Hepatic stellate cell (primary cell): ENCODE results near the gene PSMD7.

Experiments used
- DNase-seq: peaks from one replicate; pipeline ENCODE4 v3.0.0; 2011; ENCODE audit warnings: low spot score

PSMD7 gene

DNA sequence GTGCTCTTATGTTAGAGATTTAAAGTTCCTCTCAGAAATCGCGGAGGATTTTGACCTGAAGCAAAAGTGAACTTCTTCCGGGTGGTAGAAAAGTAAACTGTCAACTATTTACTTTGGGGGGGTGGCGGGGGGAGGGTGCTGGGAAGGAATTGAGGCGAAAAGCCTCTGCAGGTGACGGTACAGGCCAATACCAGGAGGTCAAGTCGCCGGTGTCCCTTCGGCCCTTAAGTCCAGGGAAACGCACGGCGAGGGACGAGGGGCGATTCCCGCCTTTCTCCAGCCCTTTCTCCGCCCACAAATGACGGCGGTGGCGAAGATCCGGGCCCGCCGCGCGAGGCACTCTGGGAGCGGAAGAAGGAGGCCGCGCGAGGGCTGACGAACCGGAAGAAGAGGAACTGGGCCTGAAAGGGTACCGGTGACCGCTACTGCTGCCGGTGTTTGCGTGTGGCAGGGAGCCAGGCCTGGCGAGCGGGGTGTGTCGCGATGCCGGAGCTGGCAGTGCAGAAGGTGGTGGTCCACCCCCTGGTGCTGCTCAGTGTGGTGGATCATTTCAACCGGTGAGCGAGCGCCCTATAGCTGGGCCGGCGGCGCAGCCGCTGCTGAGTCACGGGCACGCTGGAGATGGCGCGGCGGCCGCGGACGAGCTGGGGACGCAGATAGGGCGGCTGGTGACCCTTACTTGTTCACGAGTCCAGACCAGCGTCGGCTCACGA is at the start of gene PSMD7:
PSMD7 (plus strand) TSS at position 383 of the 713 bp plus-strand sequence; CDS start at position 484, 101 bp downstream.
- DNase-seq = peak; percentile 90

DNA sequence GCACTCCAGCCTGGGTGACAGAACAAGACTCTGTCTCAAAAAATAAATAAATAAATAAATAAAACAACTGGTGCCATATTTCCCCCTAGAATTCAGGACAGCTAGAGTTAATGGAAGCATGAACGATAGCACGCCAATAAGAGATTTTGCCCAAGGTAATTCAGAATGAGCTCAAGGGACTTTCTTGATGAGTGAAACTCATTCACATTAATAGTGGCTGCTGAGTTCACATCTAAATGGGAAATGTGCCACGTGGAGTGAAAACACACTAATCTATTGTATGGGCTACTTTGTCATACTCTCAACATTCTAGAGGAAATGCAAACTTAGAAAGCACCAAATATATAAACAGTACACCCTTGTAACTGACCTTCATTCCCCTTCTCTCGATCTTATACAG is 47.4 kb upstream of the PSMD7 start:
- no peak for DNase-seq

DNA sequence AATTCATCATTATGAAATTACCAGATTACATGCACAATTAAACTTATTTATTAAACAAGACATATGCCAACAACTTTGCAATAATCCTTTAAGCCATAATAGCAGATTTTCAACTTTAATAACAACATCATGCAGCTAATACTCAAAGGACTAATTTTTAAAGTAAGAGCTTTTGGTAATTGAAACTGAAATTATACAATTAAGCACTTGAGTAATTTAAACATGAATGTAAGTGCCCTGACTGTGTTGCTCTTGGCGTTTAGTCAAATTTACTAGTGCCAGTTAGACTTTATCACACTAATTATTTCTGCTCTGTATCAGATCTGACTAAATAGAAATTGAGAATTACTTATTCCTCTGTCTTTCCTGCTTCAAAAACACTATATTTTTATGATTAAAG is 46.8 kb upstream of the PSMD7 start:
- no peak for DNase-seq

DNA sequence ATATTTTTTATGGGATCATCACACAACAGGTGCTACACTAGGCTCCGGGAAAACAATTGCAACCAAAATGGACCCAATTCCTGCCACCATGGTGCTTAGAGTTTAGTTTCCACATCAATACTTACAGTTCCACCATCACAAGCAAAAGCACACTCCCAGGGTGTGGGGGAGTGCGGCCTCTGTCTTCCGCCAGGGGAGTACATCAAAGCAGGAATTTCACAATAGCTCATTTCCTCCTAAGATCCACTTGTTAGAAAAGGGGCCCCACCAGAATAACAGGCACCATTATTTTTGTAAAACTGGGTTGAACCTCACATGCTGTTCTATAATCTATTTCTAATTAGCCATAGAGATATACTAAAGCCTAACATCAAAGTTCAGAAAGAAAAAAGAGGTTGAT is 44.3 kb upstream of the PSMD7 start:
- DNase-seq = no peak

DNA sequence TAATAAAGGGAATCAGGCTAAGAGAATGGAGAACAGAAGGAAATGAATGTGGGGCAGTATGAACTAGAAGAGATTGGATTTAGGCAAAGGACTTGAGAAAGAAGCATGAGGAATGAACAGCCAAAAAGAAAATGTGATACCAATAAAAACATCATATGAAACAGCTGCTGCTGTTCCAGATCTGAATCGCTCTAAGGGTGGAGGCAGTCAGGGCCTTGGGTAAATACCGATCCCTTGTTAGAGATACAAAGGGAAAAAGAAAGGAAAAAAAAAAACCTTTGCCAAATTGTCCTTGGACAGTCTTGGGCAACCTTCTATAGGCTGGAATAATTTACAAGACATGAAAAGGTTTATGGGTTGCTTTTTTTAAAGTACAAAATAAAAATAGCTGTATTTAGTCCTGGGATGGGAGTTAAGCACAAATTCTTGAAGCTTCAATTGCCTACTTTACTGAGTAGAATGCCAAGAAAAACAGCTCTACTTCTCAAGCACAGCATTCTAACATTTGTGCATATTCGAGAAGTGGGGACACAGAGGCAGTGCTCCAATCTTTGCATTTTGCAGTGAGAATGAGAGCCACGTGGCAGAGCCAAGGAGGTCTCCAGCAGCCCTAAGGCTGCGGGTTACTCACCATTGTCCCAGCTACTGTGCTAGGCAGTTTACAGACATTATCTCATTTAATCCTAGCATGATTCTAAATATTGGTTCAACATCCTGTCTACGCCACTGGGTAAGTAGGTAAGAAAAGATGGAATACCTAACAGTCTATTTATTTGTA is 43.3 kb upstream of the PSMD7 start:
- DNase-seq = no peak

DNA sequence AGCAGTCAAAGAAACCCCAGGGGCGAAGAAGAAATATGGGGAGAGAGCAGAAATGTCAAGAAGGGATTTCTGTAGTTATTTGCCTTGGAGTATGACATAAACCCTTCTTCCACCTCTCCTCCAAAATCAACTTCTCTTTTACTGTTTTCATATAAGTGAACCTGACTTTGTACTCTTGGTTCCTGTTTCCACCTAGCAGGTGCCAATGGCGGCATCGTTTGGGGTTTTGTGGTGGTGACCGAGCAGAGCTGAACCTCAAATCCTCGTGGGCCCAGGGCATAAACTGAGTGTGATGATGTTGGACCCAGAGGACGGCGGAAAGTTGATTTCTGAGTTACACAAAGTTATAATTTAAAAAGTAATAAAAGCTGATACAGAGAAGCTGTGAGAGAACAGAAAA is 39.6 kb upstream of the PSMD7 start:
- DNase-seq = no peak

DNA sequence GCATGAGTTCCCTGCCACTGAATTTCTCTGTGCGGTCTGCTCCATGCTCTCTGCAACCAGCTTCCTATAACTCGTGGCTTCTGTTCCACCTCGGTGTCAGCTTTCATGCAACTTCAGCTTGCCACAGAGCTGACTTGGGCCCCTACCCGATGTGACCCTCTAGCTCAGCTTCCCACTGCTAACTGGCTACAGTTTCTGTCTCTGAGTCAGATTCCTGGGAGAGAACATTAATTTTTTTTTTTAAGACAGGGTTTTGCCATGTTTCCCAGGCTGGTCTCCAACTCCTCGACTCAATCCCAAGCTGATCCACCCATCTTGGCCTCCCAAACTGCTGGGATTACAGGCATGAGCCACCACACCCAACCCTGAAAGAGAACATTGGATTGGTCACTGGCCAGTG is 35.5 kb upstream of the PSMD7 start:
- DNase-seq = no peak

DNA sequence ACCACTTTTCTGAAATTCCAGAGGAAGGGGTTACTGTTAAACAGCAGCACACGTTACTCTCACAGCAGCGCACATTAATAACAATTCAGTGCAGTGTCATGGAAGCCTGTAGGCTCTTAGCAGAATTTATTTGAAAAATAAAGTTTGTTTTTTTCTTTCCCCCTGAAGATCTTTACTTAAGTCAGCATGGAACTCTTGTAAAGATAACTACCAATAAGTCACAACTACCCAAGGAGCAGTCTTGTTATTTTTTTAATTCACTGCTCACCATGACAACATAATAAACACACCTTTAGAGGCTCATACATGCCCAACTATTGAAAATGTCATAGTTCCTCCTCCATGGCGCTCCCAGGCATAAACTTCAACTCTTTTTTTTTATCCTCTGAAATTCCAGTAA is 31.8 kb upstream of the PSMD7 start:
- DNase-seq = no peak

DNA sequence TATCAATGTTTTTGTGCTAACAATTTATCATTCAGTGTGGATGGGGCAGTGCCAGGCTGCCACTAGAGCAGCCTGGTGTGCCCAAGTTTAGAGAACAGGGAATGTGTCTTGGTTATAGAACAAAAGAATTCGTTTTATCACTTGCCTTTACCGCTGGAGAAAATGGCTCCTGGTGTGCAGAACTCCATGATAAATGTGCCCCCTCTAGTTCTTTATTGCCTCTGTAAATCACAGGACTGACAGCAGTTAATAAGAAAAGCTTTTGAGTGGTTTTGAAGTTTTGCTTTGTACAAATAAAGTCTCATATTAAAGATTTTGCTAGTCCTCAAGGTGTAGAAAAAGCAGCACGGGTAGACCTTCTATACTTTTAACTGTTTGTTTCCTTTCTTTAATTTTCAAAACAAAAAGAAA is 28.2 kb upstream of the PSMD7 start:
- DNase-seq = no peak

DNA sequence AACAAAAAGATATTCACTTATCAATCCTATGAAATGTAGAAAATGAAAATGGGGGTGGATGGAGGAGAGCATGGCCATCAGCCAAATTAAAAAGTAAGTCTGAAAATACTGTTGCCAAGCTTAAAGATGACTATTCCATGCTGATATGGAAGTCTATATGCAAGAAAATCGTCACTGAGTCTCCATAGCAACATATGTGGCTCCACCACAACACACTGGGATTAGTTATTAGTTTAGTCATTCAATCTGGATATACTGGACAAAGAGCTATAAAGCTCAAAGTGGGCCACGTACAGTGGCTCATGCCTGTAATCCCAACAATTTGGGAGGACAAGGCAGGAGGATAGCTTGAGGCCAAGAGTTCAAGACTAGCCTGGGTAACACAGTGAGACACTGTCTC is 24.7 kb upstream of the PSMD7 start:
- DNase-seq = no peak

DNA sequence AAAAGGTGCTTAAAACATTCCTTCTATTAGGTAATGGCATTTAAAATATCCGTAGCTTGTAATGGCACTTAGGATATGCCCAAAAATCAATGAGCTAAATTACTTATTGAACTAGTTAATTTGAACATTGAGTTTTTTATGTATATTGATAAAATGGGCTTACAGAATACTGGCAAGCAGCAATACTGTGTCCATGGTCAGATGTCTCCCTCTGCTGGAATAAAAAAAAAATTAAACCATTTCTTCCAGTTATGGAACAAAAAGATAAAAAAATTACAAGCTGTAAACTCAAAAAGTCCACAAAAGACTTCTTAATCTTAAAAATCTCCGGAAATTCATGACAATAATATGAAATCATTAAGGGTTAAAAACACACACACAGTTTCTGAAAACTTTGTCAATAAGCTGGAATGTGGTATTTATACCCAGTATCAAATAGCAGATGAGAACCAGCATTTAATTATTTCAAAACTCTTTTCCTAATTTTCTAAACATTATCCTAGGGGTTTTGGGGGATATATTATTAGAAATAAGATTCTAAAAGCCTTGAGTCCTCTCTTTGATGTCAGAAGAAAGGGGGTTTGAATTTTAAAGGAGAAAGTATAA is 21.5 kb upstream of the PSMD7 start:
- peak; percentile 15 for DNase-seq

DNA sequence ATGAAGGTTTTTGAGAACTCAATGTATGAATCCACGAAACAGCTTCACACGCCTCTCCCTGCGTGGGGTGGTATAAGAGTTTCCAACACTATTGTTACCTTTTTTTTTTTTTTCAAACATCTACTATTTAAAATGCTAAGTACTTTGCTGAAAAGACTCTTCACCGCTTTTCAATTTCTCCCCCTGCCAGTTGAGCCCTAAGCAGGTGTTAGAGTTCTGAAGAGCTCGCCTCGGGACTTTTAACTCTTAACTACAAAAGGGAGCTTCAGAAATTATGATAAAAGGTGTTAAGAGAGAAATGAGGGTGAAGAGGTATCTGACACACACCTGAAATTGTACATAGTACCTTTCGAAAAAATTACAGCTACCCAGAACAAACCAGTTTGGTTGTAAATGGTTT is 20.9 kb upstream of the PSMD7 start:
- no peak for DNase-seq

DNA sequence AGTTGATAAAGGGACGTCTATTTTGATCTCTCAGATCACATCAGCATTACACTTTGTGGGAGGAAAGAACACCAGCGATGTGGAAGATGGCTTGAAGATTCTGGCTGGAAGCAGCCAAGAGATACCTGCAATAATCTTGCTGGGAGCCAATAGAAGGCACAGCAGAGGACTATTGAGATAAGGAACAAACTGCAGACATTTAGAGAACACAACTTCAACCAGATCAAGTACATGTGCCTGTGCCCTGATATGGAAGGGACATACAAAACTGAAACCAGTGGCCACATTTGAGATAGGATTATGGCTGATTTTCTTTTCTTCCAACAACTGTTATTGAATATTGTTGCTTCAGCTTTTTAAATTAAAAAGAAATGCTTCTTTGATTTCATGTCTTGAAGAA is 18.6 kb upstream of the PSMD7 start:
- no peak for DNase-seq

DNA sequence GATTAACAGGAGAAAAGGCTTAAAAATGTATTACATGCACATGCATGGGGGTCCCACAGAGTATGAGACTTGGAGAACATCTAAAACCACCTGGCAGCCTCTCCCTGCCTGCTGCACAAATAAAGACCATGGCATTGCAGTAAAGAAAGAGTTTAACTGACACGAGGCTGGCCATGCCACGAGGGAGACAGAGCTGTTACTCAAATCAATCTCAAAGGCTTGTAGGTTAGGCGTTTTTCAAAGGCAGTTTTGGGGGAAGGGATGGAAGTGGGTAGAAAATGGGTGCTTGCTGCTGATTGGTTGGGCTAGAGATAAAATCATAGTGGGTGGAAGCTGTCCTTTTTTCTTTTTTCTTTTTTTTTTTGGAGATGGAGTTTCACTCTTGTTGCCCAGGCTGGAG is 17.3 kb upstream of the PSMD7 start:
- DNase-seq = no peak

DNA sequence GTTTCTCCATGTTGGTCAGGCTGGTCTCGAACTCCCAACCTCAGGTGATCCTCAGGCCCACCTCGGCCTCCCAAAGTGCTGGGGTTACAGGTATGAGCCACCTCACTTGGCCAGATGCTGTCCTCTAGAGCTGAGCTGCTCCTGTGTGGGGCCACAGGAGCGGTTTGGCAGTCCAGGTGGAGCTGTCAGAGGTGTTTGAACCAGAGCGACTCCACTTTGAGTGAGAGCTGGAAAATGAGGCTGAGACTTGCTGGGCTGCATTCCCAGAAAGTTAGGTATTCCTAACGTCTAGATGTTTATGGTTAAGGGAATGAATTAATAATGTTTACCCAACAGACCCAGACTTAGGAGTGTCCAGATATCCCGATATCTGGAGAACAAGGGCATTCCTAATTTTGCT is 16.8 kb upstream of the PSMD7 start:
- DNase-seq = no peak

DNA sequence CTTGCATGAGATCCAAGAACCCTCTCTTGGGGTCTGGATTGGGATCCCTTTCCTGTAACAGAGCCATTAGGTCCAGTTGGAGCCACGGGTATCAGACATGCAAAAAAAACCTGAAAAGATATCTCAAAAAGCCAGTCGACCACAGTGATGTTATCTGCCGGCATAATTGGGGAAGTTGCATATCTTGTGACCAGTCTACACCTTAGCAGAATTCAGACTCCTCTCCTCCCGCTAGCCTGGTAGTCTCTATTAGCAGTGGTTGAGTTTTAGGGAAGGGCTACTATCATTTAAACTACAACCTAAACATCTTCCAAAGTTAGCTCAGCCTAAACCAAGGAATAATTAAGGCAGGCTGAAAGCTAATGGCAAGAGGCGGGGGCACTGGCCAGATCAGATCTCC is 16.2 kb upstream of the PSMD7 start:
- DNase-seq = no peak

DNA sequence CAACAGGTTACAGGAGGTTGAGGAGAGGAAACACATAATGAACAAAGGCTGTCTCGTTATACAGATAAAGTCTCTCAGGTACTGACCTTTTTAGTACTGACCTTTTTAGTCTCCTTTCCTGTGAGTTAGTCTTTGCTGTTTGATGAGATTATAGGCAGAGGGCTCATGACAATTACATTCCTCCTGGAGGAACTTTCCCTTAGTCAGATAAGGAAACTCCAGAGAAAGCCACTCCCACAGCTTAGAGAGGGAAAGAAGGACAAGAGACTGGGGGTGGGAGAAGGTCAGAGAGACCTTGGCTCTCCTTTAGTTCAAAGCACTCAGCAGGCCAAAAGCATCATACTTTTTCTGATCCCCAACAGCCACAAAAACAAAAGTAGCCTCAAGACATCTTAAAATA is 15.3 kb upstream of the PSMD7 start:
- DNase-seq = no peak

DNA sequence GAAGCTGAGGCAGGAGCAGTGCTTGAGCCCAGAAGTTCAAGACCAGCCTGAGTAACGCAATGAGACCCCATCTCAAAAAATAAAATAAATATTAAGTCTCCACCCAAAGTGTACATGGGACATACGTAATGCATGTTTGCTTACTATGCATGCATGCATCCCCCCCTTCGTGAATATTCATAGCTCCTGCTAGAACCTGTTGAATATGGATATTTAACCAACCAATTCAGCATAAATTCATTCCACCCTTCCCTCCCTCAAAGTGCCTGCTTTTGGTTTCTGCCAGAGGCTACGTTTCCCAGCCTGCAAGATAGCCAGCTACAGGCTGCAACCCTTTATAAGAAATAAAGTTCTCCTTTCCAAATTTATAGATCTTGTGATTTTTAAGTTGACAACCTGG is 12.9 kb upstream of the PSMD7 start:
- DNase-seq = no peak

DNA sequence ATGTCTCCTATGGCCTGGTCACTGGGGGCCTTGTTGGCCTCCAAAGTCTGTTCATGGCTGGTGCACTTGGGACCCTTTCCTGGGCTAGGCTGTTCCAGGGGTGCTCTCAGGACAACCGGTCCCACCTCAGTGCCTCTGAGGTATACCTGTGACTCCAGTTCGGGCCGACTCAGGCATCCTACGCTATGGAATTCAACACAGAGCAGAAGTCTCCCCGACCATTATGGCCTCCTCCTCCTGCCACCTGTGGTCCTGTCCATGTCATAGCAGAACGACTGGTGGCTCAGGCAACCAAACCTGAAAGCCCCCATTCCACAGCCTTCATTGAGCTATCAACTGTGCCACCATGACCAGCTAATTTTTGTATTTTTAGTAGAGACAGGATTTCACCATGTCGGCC is 8.5 kb upstream of the PSMD7 start:
- no peak for DNase-seq

DNA sequence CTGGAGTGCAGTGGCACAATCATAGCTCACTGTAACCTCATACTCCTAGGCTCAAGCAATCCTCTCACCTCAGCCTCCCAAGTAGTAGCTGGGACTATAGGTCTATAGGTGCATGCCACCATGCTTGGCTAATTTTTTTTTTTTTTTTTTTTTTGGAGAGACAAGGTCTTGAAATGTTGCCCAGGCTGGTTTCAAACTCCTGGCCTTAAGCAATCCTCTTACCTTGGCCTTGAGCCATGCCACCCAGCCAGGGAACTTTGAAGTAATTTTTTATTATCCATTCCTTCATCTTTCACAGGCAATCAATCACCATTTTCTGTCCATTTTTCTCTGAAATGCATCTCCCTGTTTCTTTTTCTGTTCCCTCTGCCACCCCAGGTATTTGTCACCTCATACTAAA is 6.3 kb upstream of the PSMD7 start:
- no peak for DNase-seq

DNA sequence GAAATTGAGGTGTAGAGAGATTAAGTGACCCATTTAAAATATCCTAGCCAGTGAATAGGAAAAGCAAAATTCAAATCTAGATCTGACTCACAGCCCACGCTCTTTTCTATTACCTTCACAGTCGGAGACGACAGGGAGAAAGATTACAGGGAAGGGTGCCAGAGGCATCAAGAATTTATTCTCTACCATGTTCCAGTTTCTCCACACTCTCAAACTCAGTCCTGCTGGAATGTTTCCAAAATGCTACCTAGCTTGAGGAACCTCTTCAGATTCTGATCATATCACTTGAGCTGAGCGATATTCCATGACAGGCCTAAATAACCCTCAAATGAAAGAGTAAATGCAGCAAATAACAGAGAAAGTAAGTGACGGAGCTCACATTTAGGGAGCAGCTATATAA is 5.4 kb upstream of the PSMD7 start:
- no peak for DNase-seq

DNA sequence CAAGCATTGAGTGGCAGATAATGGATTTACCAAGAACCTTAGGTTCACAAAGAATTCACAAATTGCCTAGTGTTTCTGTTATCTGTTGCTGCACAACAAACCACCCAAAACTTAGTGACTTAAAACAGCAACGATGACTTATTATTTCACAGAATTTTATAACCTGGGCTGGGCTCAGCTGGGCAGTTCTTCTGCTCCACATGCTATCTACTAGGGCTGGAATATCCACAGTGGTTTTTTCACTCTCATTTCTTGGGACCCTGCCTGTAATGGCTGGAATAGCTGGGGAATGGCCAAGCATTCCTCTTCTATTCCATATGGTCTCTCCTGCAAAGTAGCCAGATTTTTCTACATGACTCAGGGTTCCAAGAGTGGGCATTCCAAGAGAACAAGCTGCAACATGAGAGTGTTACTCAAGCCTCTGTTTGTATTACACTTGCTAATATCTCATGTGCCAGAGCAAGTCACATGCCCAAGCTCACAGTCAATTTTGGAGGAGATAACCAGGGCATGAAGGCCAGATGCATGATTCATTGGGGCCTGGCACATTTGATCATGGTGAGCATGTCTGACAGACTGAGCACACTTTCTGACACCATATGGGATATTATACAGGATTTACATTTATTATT is 4.9 kb upstream of the PSMD7 start:
- no peak for DNase-seq

DNA sequence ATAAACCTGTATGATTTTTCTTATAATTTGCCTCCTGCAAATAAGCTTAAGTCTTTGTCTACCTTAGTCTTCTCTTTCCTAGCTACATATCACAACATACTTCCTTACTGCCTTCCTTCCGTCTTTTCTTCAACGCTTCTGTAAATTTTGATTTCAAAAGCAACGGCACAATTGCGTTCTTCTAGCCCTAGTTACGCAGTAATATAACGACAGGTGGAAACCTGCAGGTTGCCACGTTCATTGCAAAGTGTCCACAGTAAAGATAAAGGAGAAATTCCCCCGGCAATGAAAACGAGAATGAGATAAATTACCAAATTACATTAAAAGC is 546 bp upstream of the PSMD7 start:
- DNase-seq = no peak
